ENCODE data around the gene LRRC10.
A peak's percentile ranks its signal among the peaks of the same experiment; 100 is the strongest.

LRRC10 gene

DNA sequence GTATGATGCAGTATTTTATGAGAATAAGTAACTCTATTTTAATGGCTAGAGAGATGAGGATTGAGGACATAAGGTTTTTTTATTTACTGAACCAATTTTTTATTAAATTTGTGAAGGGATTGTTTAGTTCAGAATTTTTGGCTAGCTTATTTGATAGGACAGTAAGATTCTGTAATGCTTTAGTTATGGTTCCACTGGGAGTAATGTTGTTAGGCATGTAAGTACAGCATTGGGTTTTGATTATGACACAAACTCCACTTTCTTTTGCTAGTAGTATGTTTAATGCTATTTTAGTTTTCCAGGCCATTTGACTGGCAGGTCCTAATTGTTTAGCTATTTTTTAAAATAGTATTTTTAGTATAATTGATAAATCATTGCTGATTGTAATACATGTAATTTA, 33.8 kb upstream of the LRRC10 start:
- DNase-seq = no peak
- Histone ChIP-seq H3K4me3 (ENCODE audit: low read depth, low read length) (no peak overlapping the region), H3K27ac (no peak overlapping the region), H3K36me3 (no peaks in the 10 kb centered on the region), H3K27me3 (ENCODE audit: insufficient read depth, low read depth, severe bottlenecking) (no peaks in the 10 kb centered on the region), H3K9me3 (ENCODE audit: severe bottlenecking) (no peaks in the 10 kb centered on the region)
- TF ChIP-seq, protein P1, sequence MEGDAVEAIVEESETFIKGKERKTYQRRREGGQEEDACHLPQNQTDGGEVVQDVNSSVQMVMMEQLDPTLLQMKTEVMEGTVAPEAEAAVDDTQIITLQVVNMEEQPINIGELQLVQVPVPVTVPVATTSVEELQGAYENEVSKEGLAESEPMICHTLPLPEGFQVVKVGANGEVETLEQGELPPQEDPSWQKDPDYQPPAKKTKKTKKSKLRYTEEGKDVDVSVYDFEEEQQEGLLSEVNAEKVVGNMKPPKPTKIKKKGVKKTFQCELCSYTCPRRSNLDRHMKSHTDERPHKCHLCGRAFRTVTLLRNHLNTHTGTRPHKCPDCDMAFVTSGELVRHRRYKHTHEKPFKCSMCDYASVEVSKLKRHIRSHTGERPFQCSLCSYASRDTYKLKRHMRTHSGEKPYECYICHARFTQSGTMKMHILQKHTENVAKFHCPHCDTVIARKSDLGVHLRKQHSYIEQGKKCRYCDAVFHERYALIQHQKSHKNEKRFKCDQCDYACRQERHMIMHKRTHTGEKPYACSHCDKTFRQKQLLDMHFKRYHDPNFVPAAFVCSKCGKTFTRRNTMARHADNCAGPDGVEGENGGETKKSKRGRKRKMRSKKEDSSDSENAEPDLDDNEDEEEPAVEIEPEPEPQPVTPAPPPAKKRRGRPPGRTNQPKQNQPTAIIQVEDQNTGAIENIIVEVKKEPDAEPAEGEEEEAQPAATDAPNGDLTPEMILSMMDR (IDR thresholded peaks at IDR 0.05; ENCODE audit: low read depth, low read length) = no peak

DNA sequence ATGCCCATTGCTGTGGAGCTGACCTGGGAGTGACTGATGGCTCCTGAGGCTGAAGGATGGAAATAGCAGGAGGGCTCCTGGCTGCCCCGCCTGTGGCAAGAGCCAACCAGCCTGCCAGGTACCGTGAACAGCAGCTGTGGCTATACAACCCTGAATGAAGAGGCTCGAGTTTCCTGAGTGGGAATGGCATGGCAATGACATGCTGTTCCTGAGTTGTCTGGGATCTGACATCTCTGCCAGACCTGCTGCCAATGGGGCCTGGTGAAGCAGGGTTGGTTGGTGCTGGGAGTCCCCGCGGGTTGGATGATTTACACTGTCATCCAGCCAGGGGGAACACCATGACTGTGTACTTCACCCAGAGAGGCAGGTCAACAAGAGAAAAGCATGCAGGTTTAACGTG, 31.8 kb upstream of the LRRC10 start:
- no peaks in the 10 kb centered on the region for H3K36me3 ChIP-seq
- TF ChIP-seq, protein P1 (IDR thresholded peaks at IDR 0.05; ENCODE audit: low read depth, low read length) = no peak
- no peaks in the 10 kb centered on the region for H3K9me3 ChIP-seq (ENCODE audit: severe bottlenecking)
- no peak for DNase-seq
- no peaks in the 10 kb centered on the region for H3K27me3 ChIP-seq (ENCODE audit: insufficient read depth, low read depth, severe bottlenecking)
- H3K27ac ChIP-seq = no peak overlapping the region
- H3K4me3 ChIP-seq (ENCODE audit: low read depth, low read length) = no peak overlapping the region

DNA sequence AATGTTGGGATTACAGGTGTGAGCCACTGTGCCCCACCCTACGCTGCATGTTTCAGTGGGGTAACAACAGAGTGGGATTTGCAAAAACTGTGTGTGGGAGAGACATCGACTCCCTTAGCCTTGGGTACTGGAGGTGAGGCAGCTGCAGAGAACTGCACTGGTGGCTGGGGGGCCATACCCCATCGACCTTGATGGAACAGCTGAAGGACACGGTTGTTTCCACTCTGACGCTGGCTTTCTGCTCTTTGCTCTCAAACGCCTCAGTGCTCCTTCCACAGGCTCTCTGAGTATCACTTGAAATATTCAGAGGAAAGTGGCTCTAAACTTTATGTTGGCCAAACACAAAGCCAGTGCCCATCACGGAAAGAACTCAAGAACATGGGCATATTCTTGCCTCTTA, 30.8 kb upstream of the LRRC10 start:
- no peak overlapping the region for H3K4me3 ChIP-seq (ENCODE audit: low read depth, low read length)
- H3K27ac ChIP-seq = no peak overlapping the region
- no peak for DNase-seq
- no peaks in the 10 kb centered on the region for H3K27me3 ChIP-seq (ENCODE audit: insufficient read depth, low read depth, severe bottlenecking)
- no peaks in the 10 kb centered on the region for H3K9me3 ChIP-seq (ENCODE audit: severe bottlenecking)
- H3K36me3 ChIP-seq = no peaks in the 10 kb centered on the region
- TF ChIP-seq, protein P1 (IDR thresholded peaks at IDR 0.05; ENCODE audit: low read depth, low read length) = no peak

DNA sequence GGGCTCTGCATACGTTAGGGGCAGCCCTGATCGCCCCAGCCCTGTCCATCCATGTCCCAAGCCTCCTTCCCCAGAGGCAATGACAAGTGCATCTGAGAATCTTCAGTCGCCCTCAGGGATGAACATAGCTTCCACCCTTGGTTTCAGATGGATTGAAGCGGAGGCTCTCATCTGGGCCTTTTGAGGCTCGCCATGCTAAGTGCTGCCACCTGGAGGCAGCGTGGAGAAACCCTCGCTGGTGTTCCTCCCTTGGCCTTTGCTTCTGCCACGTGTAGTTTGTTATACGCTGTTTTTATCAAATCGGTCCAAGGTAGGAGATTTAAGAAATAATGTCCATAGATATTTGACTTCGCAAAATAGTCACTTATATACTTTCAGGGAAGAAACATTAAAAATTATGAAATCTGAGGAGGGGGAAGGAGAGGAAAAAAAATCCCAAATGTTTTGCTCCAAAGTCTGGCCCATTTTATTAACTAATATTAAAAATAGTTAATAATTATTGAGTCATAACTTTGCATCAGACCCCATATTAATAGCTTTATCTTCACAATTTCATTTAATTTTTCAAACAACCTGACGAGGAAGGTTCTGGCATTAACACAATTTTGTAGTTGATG, 28.8 kb upstream of the LRRC10 start:
- no peaks in the 10 kb centered on the region for H3K9me3 ChIP-seq (ENCODE audit: severe bottlenecking)

DNA sequence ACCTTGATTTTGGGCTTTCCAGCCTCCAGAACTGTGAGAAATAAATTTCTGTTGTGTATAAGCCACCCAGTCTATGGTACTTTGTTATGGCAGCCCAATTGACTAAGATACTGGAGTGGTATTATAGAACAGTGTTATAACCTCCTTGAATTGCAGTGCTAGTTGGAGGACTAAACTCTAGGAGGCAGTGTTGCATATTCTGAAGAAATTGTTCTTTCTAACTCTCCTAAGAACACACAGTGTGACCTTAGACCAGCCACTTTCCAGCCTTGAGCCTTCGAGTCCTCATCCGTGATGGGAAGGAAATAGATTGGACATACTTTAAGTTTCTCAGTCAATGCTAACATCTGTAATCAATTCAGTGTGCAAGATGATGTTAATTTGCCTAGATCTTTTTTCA, 22.4 kb upstream of the LRRC10 start:
- no peak for DNase-seq

More for the DNA sequence above, 28.8 kb upstream of the LRRC10 start:
- H3K27me3 ChIP-seq (ENCODE audit: insufficient read depth, low read depth, severe bottlenecking) = no peaks in the 10 kb centered on the region
- H3K27ac ChIP-seq = no peak overlapping the region
- no peak overlapping the region for H3K4me3 ChIP-seq (ENCODE audit: low read depth, low read length)
- peak; percentile 62 for DNase-seq
- no peaks in the 10 kb centered on the region for H3K36me3 ChIP-seq
- TF ChIP-seq, protein P1 (IDR thresholded peaks at IDR 0.05; ENCODE audit: low read depth, low read length) = peak; percentile 92

More for the DNA sequence above, 22.4 kb upstream of the LRRC10 start:
- Histone ChIP-seq H3K9me3 (ENCODE audit: severe bottlenecking) (no peaks in the 10 kb centered on the region), H3K27ac (no peak overlapping the region), H3K27me3 (ENCODE audit: insufficient read depth, low read depth, severe bottlenecking) (no peaks in the 10 kb centered on the region), H3K4me3 (ENCODE audit: low read depth, low read length) (no peak overlapping the region), H3K36me3 (no peaks in the 10 kb centered on the region)
- TF ChIP-seq, protein P1 (IDR thresholded peaks at IDR 0.05; ENCODE audit: low read depth, low read length) = peak; percentile 44
